GM18907 (cell line): ENCODE results near the gene UXS1.
"Not testable (repeated sequence)": the region's sequence is repeated elsewhere in the genome, so short reads cannot be mapped to it uniquely, and the experiment has no call there.

Source experiments
- ATAC-seq: cut with Tn5 transposase; IDR thresholded peaks from one replicate; pipeline ENCODE4 v1.9.1; 2021; ENCODE audit warnings: mild to moderate bottlenecking, moderate library complexity; ENCODE audit not compliant: unreplicated experiment

Gene UXS1

GRCh38 chr2:106193977-106194778 is at the start of gene UXS1:
TSS of gene UXS1 (minus strand) at chr2:106194301. CDS start at chr2:106194241, 60 bp downstream.
- peak; percentile 75 for ATAC-seq

- not testable (repeated sequence) for ATAC-seq
Observed at GRCh38 chr2:106239491-106239890, 45.4 kb upstream of the UXS1 start.

- ATAC-seq = not testable (repeated sequence)
Observed at GRCh38 chr2:106235392-106235791, 41.3 kb upstream of the UXS1 start.

- ATAC-seq = no peak
Observed at GRCh38 chr2:106233350-106233706, 39.2 kb upstream of the UXS1 start.

GRCh38 chr2:106232638-106233349 is 38.7 kb upstream of the UXS1 start:
- no peak for ATAC-seq

GRCh38 chr2:106223347-106223746 is 29.2 kb upstream of the UXS1 start:
- ATAC-seq = no peak

- not testable (repeated sequence) for ATAC-seq
Observed at GRCh38 chr2:106222057-106222456, 28.0 kb upstream of the UXS1 start.

- ATAC-seq = no peak
Observed at GRCh38 chr2:106219813-106220212, 25.7 kb upstream of the UXS1 start.

GRCh38 chr2:106219157-106219556 is 25.1 kb upstream of the UXS1 start:
- ATAC-seq = not testable (repeated sequence)

- no peak for ATAC-seq
Observed at GRCh38 chr2:106208874-106209273, 14.8 kb upstream of the UXS1 start.

- ATAC-seq = no peak
Observed at GRCh38 chr2:106208399-106208798, 14.3 kb upstream of the UXS1 start.

- ATAC-seq = no peak
Observed at GRCh38 chr2:106207246-106207645, 13.1 kb upstream of the UXS1 start.

- no peak for ATAC-seq
Observed at GRCh38 chr2:106205488-106205887, 11.4 kb upstream of the UXS1 start.

- ATAC-seq = not testable (repeated sequence)
Observed at GRCh38 chr2:106204551-106204950, 10.4 kb upstream of the UXS1 start.

- ATAC-seq = no peak
Observed at GRCh38 chr2:106201661-106202060, 7.6 kb upstream of the UXS1 start.

GRCh38 chr2:106197878-106198277 is 3.8 kb upstream of the UXS1 start:
- ATAC-seq = no peak

- no peak for ATAC-seq
Observed at GRCh38 chr2:106195981-106196380, 1.9 kb upstream of the UXS1 start.

GRCh38 chr2:106195456-106195855 is 1.4 kb upstream of the UXS1 start:
- no peak for ATAC-seq

GRCh38 chr2:106193690-106193976 is 468 bp downstream of the UXS1 start:
- no peak for ATAC-seq

GRCh38 chr2:106192752-106193689 is 1.1 kb downstream of the UXS1 start:
- ATAC-seq = peak; percentile 60

GRCh38 chr2:106191511-106192016 is 2.5 kb downstream of the UXS1 start:
- no peak for ATAC-seq
